GM10847 (cell line): ENCODE results near the gene TSGA10.

Experiments
- POLR2A ChIP-seq: IDR thresholded peaks from 2 replicates; pipeline ENCODE4 v1.6.1; 2011; ENCODE audit not compliant: insufficient read length; ENCODE audit errors: extremely low read depth

Gene TSGA10

GRCh38 chr2:99106913-99107312 is 47.8 kb downstream of the TSGA10 start:
- TF ChIP-seq POLR2A, result no peak

GRCh38 chr2:99104006-99104405 is 50.7 kb downstream of the TSGA10 start:
- TF ChIP-seq POLR2A, result no peak

DNA sequence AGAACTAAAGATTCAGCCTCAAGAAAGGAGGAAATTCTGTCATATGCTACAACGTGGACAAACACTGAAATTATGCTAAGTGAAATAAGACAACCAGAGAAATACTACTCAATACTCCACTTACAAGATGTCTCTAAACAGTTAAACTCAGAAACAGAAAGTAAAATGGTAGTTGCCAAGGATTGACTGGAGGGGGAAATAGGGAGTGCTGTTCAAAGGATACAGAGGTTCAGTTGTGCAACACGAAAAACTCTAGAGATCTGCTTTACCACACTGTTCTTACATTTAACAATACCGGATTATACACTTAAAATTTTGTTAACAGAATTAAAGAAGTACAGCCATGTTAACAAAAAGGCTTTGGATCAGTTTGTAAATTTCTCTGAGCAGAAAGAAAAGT is 53.0 kb downstream of the TSGA10 start:
- no peak for TF ChIP-seq POLR2A

DNA sequence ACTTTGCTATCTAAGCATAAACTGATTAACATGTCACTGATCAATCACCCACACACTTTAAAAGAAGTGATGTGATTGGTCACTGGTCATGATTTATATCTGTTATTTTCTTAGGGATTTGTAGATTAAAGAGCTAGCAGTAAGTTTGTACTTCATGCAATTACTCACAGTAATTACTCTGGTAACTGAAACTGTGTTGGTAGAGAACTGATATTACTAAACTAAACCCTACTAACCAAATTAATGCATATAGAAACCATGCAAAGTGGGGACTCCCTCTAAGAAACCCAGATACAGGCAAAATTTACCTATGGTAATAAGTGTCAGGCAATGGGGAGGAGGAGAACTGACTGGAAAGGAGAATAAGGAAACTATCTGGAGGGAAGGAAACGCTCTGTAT is 58.0 kb downstream of the TSGA10 start:
- TF ChIP-seq POLR2A, result no peak

GRCh38 chr2:99088017-99088416 is 66.7 kb downstream of the TSGA10 start:
- TF ChIP-seq POLR2A, result no peak

- no peak for TF ChIP-seq POLR2A
Measured at GRCh38 chr2:99086385-99086784, 68.4 kb downstream of the TSGA10 start.

- TF ChIP-seq POLR2A, result no peak
Measured at GRCh38 chr2:99085421-99085820, 69.3 kb downstream of the TSGA10 start.

DNA sequence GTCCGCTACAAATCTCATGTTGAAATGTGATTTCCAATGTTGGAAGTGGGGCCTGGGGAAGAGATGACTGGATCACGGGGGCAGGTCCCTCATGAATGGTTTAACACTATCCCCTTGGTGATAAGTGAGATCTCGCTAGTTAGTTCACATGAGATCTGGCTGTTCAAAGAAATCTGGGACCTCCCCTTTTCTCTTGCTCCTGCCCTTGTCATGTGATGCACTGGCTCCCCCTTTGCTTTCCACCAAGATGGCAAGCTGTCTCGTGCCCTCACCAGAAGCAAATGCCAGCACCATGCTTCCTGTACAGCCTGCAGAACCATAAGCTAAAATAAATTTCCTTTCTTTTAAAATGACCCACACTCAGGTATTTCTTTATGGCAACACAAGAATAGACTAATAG is 70.5 kb downstream of the TSGA10 start:
- no peak for TF ChIP-seq POLR2A

DNA sequence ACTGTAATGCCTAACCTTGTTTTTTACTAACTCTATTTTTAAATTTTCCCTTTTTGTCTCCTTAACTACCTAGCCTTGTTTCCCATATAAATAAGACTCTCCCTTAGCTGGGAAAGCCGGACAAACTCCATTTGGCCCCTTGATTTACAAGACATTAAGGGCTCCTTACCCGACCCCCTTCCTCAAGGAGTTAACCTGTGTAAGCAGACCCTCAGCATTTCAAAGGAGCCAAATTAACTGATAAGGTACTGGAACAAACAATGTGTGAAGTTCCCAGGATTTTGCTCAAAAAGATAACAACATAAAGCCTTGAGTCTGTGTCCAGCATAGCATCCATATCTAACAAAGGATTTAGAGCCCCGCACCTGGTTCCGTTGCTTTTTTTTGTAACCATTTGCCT is 72.9 kb downstream of the TSGA10 start:
- no peak for TF ChIP-seq POLR2A

DNA sequence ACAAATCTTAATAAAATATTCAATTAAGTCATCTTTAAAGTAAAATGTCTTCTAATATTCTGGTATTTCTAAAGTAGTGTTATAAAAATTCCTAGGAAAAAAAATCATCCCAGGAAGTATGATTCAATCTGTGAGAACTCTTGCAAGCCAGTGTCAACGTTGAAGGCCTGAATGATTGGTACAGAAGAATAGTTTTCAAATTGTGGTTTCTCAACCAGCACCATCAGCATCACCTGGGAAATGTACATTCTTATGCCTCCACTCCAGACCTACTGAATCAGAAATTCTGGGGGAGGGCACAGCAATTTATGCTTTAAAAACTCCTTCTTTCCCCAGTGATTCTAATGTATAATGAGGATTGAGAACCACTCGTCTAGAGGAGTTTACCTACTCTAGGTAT is 75.5 kb downstream of the TSGA10 start:
- TF ChIP-seq POLR2A, result no peak

GRCh38 chr2:99072551-99072950 is 82.2 kb downstream of the TSGA10 start:
- no peak for TF ChIP-seq POLR2A

- TF ChIP-seq POLR2A, result no peak
Measured at GRCh38 chr2:99067871-99068625, 86.7 kb downstream of the TSGA10 start.

GRCh38 chr2:99066075-99066958 is 88.4 kb downstream of the TSGA10 start:
- TF ChIP-seq POLR2A, result no peak

GRCh38 chr2:99035920-99036319 is 118.8 kb downstream of the TSGA10 start:
- TF ChIP-seq POLR2A, result no peak

- TF ChIP-seq POLR2A, result no peak
Measured at GRCh38 chr2:99032786-99033185, 122.0 kb downstream of the TSGA10 start.

DNA sequence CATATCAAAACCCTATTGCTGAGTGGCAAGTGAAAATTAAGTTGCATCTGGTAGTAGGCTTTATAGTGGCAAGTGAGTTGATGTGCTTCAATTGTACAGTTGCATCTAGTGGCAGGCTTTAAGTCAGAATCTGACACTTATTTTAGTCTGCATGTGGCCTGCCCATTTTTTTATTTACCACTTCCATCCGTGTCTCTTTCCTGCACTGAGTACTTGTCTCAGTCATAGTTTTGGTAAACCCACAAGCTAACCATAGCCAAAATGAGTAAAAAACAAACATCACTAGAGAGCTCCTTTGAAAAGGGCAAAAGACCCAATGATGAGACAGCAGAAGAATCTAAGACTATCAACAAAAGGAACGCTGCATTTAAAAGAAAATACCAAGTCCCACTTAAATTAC is 122.7 kb downstream of the TSGA10 start:
- no peak for TF ChIP-seq POLR2A
